RPMI7951 (cell line): ENCODE data around the gene ATG7. TPM values are rescaled to one million over a fixed set of nuclear protein-coding genes. Genes with fewer than 3 reads are reported as not detected.
A peak's percentile ranks its signal among the peaks of the same experiment; 100 is the strongest.
"Not testable (repeated sequence)": the region's sequence is repeated elsewhere in the genome, so short reads cannot be mapped to it uniquely, and the experiment has no call there.

ENCODE experiments used
- DNase-seq: peaks from one replicate; pipeline ENCODE4 v3.0.0-alpha.2; 2012; ENCODE audit warnings: low read depth
- total RNA-seq: library from RNA; depleted of rRNA; stranded (reverse); fragments of >200 nt; shearing (Covaris generic); gene quantifications from 2 replicates; pipeline ENCODE4 v1.2.3, GENCODE V29; 2014

ATG7 gene
- total RNA-seq, 1 experiment from 2014 or later, result 103 TPM

DNA sequence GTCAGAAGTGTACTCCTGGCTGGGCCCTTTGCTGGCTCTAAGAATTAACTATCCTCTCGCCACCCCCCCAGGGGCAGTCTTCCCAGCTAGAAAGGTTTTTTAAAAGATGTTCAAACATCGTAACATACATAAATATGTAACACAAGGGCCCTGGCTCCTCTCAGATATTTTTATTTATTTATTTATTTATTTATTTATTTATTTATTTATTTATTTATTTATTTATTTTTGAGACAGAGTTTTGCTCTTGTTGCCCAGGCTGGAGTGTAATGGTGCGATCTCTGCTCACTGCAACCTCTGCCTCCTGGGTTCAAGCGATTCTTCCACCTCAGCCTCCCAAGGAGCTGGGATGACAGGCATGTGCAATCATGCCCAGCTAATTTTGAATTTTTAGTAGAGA is 190.5 kb downstream of the ATG7 start:
- not testable (repeated sequence) for DNase-seq

DNA sequence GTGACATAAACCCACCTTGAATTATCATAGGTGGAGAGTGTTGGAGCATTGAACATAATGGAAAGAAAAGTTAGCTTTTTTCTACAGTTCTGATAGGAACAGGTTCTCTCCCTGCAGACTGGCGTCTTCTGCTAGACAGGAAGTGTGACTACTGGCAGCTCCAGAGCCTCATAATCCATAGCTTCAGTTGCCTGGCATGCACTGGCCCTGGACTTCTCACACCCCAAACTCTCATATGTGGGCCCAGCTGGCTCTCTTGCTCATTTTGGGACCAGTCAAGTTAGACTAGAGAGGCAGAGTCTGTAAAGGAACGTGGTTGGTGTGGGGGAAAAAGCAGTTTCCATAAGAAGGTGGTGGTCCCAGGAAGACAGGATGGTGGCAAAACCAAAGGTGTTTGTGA is 191.4 kb downstream of the ATG7 start:
- DNase-seq, result no peak

DNA sequence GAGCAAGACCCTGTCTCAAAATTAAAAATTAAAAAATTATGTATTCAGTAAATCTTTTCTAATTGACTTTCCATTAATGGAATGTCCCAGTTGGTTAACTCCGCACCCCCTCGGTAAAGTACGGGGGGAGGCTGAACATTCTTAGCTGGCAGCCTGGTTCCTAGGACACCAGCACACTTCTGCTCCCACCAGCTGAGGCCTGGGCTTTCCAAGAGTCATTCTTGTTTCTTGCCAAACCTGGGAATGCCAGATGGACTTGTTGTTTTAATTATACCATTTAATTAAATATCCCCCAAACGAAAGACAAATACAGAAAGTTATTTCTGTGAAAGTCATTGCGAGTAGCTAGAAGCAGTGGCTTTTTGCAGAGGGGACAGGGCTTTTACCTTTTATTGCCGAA is 192.2 kb downstream of the ATG7 start:
- no peak for DNase-seq

DNA sequence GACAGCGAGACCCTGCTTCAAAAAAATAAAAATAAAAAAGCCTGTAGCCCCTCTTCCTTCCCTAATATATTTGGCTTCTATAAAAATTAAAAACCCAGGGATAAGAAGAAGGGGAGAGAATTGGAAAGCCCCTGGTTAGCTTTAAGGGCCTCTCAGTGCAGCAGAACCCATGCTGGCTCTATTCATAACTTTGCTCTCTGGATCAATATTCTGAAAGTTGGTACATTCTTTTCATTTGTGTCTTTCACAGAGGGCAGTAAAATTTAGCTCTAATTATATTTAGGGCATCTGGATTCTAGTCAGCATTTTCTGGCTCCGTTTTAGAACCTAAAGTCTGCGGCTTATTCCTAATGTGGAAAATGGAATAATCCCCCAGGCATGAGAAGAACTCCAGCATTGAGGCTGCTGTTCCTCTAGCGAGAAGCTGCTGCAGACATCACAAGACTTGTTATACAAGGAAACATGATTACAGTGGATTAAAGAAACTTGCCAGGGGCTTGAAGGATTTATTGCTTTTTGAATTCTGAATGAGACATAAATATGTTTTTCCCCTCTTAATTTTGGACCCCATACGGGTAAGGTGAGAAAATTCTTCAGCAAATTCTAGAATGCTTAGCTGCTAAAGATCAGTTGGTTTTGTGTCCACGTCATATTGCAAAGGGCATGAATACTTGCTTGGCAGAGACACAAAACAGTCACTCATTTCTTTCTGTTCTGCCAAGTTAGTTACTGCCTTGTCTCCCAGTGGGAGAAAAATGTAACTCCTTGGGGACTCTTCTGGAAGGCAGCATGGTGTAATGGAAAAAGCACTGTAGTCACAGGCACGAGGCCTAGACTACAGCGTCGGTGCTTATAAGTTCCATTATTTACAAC is 193.8 kb downstream of the ATG7 start:
- DNase-seq, result peak; percentile 80

DNA sequence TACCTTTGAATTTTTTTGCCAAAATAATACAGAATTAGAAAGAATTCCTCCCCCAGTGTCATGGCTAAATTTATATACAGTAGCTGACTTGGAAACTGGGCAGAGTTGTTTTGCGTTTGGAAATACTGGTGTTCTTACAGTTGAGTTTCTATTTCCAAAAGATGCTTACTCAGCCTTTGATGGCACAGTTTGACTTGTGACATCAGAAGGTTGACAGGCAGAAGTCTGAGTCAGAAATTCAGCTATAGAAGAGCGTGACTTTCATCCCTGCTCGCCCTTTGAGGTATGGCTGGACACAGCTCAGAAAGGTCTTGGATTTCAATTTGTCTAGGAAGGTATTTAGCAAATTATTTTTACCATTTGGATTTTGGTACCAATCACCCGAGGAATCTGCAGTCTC is 195.7 kb downstream of the ATG7 start:
- peak; percentile 9 for DNase-seq

DNA sequence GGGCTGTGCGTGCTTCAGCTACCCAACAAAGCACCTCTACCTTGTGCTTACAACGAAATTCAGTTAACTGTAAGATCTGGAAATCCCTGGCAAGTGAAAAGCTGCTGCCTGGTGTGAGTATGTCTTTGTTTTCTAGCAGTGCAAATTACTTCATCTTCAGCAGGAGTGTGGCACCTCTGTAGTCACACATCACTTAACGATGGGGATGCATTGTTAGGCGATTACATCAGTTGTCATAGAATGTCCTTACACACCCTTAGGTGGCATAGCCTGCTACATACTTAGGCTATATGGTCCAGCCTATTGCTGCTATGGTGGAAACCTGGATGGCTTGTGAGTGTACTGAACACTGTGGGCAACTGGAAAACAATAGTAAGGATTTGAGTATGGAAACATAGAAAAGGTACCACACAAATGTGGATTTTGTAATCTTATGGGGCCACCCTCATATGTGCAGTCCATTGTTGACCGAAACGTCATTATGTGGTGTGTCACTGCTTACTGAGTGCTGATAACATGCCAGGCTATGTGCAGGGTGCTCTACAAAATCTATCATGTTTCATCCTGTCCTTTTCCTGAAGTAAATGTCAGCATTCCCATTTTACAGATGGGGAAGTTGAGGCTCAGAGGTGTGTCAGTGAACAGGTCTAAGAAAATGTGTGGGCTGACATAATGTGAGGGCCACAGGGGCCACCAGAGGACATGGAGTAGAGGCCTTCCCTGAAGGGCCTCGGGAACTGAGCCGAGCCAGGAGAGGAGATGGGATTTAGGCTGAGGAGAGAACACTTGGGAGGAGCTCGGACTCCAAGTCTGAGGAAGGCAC is 198.0 kb downstream of the ATG7 start:
- no peak for DNase-seq

DNA sequence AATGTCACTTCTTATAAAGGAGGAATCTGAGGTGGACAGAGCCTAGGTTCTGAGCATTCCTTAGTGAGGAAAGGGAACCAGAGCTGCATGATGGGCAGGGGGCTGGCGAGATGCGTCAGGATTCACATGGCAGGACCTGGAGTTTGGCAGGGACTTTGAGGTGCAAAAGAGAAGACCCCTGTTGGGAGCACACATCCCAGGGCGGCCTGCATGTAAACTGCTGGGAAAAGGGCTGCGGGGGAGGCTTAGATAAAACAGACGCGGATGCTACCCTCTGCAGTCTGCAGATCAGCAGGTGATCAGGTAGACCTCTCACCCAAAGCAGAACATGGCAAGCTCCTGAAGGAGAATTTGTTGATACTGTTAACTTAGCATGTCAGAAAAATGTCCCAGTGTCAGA is 203.1 kb downstream of the ATG7 start:
- no peak for DNase-seq

DNA sequence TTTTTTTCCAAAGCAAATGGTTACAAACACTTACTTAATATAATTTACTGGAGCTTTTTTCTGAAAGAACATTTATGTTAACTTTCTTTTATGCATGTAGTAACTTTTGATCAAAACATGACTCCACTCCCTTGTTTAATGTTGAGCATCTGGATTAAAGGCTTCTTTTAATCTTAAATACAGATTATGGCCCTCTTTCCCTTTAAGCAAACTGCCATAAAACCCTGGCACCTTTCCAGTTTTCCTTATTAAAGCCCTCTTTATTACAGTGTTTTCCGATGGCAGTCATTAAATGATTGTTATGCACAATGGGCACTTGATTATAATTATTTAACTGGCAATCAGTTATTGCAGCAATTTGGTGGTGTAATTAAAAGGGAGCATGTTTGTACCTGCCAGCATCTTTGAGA is 204.5 kb downstream of the ATG7 start:
- DNase-seq, result no peak

DNA sequence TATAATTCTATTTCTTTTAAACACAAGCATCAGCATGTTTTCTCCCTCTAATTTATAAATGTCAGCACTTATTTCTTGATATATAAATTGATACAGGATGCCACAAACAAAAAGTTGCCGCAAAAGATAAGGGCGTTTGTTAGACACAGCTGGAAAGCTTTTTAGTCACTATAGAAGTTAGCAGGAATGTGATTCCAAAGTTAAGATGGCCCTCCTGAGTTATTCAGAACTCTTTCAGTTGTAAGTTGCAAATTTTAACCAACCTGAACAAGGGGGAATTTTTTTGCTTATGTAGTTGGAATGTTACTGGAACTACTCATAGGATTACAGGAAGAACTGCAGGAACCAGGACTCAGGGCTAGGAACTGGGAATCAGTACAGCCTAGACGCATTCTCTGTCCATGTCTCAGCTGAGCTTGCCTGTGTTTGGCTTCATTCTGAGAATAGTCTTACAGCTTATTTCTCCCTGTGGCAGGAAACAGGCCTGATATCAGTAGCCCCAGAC is 205.3 kb downstream of the ATG7 start:
- peak; percentile 59 for DNase-seq

DNA sequence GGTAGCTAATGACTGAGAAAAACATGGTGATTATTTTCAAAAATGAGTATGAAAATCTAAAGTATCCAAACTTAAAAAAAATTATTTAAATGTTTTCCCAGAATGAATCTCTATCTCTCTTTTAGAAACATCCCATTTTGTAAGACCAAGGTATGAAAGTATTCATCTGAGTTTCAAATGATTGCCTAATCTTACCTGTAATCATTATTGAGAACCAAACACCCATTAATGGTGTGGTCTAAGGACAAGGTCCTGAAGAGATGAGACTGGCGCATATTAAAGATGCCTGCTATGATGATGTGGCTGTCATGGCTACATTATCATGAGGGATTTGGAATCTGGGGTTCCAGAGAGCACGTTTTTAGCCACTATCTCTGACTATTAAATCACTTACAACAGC is 206.0 kb downstream of the ATG7 start:
- no peak for DNase-seq

DNA sequence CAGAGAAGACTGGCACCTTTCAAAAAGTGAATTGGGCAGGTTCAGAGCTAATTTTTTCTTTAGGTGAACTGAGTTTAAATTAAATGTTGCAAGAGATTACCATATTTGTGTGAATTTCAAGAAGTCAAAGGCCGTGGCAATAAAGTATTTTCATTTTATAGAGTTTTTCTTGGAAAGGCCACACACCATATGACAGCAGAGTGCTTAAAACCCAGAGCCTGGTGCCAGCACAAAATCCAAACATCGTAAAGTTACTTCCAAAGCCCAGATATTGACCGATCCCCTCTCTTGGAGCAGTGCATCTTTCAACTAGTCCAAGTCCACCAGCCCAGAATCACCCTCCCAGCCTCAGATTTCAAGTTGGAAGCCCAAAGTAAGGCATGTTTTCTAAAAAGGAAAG is 207.0 kb downstream of the ATG7 start:
- DNase-seq, result no peak

DNA sequence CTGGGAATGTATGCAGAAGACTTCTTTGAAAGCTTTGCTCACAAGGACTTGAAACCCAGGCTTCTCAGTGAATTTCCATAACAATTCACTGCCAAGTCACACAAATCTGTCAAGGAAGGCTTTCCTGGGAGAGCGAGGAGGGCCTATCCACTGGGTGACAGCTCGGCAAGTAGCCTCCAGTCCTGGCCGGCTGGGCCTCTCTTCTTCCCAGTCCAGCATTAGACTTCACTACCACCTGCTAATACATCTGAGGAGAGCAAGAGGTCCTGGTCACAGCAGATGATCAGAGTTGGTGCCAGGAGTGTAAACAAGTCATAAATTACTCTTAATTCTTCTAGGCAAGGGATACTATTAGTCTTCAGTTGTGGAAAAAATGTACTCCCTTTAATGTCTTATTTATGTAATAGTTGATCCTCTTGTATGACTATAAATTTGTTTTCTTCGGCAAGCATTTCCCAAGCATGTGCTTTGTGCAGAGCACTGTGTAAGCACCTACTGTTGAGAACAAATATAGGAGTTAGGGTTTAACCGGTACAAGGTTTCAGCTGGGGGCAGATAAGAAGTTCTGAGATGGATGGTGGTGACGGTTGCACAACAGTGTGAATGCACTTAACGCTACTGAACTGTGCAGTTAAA is 208.6 kb downstream of the ATG7 start:
- no peak for DNase-seq

DNA sequence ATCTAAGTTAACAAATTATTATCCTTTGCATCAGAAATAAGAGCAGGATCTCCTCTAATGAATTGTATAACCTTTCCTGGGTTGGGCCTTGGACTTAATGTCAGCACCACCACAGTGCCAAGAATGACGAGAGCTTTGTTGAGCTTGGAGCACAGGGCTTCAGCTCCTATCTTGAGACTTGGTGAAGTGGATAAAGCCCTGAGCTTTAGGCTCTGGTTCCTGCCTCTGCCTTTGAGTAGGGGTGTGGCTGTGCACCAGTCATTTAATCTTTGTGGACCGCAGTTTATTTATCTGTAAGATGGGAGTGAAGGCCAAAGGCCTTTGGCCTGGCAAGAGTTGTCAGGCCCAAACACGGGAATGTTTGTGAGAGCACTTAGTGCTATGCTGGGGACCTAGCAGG is 209.4 kb downstream of the ATG7 start:
- DNase-seq, result no peak

DNA sequence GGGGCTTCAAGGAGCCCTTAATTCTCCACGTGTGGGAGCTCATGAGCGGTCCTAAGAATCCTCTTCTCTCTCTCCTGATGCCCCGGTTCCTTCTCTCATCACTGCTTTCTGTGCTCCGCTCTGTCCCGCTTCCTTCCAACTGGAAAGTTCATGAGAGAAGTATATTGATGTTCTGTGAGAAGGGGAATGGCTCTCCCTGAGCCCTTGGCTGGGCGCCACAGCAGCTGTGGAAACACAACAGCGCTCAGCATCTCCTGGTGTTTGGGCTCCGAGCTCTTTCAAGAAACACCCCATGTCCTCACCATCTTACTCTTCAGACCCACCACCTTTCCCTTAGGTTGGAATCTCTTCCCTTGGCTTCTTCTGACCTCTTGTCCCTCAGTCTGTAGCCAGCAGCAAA is 209.8 kb downstream of the ATG7 start:
- DNase-seq, result no peak

DNA sequence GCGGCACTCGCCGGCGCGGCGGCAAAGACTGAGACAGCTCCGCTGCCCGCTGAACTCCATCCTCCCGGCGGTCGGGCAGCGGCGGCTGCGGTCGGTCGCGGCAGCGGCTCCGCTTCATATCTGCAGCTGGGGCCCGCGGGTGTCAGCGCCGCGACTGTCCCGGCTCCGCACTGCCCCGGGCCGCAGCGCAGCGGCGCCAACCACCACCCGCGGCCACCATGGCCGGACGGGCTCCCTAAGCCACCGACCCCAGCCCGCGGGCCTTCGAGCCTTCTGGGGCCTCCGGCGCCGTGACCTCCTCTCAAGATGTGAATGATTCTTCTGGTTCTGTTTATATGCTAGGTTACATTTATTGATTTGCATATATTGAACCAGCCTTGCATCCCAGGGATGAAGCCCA is 216.2 kb downstream of the ATG7 start:
- DNase-seq, result not testable (repeated sequence)

DNA sequence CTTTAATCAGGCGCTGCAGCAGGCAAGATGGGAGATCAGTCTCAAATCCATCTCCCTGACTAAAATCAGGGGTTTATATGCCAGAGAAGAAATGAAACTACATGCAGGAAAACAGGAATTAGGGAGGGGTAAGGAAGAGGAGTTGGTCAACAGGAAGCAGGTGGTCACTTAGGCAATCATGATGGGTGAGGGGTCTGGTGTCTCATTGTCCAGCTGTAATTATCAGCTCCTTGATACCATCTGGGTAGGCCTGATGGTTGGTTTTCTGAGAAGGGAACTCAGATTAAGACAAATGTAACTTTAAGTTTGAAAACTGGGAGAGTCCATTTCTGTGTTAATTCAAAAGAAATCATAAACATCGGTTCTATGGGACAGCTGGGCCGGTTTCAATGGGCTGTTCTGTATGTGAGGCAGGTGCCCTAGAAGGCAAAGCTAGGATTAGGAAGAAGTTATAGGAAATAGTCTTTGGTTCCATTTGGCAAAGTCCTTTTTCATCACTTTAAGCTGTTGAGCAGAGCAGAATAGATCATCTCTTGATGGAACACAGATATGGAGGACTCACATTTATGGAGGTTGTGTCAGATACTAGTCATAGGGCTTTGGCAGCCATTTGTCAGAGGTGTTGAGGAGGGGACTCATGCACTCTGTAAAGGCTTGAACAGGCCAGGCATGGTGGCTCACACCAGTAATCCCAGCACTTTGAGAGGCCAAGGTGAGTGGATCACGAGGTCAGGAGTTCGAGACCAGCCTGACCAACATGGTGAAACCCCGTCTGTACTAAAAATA is 222.1 kb downstream of the ATG7 start:
- DNase-seq, result peak; percentile 20

DNA sequence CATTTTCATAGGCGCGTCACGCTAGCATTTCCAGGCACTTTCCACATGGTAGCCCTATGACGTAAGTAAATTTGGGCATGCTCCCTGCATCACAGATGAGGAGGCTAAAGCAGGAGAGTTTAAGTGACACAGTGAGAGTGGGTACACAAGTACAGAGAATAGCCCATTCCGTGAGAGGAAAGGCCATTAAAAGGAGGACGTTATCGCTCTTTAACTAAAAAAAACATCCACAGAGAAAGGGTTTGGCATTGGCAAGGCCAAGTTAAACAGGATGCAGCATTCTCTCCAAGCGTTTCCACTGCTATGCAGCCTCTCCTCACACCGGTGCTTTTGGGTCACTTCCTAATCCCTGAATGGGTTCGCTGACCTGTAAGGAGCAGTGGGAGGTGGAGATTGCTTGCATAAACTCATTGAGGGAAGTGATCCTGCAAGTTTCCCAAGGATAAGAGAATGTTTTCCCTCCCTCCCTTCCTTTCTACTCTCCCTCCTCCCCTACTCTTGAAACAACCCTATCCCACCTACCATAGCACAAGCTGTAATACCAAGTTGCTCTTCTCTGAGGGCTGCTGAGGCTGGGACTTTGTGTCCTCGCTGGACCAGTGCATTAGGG is 223.9 kb downstream of the ATG7 start:
- no peak for DNase-seq

DNA sequence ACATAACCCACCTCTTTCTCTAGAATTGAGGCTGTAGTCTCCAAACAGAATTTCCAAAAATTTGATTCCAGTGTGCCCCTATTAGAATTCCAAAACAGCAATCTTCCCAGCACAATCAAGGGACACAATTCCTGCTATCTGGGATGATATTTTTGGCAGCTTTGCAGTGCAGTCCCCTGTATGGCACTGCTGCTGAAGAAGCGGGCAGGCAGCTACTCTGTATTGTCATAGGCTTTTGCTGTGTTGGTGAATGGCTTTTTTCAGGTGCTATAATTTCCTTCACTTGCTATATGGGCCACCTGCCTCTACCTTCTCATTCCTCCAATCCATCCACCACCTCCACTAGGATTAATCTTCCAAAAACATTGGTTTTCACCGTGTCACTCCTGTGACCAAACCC is 226.0 kb downstream of the ATG7 start:
- DNase-seq, result no peak

DNA sequence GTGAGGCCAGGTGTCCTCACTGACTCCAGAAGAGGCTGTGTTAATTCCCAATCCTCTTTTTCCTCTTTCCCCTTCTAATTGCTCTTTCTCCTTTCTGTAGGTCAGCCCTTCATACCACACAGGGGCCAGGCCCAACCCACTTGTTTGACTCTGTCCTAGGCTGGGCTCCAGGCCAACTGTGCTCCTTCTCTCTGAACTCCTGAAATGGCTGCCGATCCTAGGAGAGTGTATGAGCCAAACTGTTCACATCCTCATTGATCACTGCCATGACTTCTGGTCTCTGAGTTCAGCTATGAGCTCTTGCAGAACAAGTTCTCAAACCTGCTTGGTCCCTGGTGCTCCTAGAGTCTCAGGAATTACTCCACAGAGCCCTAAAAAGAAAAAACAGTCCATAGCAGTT is 226.4 kb downstream of the ATG7 start:
- peak; percentile 83 for DNase-seq

DNA sequence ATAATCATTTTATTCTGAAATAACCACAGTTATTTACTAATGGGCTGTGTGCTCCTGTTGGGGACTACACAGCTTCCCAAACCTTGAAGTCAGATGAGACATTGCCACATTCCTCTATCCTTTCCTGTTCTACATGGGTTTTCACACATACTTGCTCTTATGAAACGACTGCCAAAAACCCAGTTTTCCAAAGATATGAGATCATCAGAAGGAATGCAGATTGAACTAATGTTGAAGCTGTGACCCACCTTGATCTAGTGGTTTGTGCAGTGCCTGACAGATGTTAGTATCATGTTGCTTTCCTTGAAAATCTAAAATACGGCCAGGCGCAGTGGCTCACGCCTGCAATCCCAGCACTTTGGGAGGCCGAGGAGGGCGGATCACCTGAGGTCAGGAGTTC is 226.9 kb downstream of the ATG7 start:
- peak; percentile 98 for DNase-seq

DNA sequence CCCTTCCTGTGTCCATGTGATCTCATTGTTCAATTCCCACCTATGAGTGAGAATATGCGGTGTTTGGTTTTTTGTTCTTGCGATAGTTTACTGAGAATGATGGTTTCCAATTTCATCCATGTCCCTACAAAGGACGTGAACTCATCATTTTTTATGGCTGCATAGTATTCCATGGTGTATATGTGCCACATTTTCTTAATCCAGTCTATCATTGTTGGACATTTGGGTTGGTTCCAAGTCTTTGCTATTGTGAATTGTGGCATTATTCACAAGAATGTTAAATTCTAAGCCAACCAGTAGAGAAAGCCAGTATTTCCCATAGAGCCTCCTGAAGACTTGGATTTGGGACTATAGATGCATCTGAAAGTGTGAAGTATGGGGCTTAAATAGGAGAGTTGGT is 230.2 kb downstream of the ATG7 start:
- DNase-seq, result not testable (repeated sequence)
